HG03095 (cell line): ENCODE data around the gene ZAR1.

Experiments
- ATAC-seq: cut with Tn5 transposase; IDR thresholded peaks from one replicate; pipeline ENCODE4 v1.9.1; 2021; ENCODE audit warnings: moderate library complexity; ENCODE audit not compliant: unreplicated experiment

ZAR1 gene

DNA sequence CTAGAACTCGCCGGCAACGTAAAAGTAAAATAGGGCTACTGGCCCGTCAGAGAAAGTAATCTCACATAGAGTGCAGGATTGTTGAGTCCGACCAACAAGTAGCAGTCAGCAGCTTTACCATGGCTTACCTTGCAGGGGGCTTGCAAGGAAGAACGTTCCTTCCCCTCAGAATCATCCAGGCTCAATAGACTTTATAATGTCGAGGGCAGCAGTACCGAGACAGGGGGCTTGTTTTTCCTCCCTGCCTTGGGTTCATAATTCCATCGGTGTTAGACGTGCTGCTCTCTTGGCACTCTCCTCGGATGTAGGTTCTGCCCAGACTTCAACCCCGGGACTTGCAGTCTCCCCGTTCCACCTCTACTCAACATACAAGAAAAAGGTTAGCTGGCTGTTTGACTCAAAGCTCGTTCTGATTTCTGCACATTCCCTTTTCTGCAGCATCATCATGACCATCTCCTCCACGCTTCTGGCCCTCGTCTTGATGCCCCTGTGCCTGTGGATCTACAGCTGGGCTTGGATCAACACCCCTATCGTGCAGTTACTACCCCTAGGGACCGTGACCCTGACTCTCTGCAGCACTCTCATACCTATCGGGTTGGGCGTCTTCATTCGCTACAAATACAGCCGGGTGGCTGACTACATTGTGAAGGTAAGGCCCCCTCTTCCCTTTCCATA lies 5.4 kb upstream of the ZAR1 start:
- no peak for ATAC-seq

GRCh38 chr4:48489683-48490011 lies 405 bp upstream of the ZAR1 start:
- ATAC-seq = no peak

DNA sequence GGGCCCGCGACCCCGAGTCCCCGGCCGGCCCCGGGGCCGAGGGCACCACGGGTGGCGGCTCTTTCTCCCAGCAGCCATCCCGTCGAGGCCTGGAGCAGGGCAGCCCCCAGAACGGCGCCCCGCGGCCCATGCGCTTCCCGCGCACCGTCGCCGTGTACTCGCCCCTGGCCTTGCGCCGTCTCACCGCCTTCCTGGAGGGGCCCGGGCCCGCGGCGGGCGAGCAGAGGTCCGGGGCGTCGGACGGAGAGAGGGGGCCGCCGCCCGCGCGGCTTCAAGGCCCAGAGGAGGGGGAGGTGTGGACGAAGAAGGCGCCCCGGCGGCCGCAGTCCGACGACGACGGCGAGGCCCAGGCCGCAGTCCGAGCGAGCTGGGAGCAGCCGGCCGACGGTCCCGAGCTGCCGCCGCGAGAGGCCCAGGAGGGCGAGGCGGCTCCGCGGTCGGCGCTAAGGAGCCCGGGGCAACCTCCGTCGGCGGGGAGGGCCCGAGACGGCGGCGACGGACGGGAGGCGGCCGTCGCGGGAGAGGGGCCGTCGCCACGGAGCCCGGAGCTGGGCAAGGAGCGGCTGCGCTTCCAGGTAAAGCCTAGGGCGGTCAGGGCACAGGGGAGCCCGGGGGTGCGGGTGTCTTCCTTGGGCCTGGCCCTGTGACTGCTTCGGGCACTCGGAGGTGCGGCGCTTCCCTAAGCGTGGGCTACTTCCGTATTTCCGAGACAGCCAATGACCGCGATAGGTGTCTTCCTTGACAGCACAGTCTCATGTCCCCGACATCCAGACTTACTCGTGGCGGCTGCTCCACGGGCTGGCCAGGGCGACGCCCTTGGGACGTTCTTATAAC lies 845 bp downstream of the ZAR1 start:
- ATAC-seq = no peak

- ATAC-seq = no peak
Observed at GRCh38 chr4:48491514-48492176, 1.6 kb downstream of the ZAR1 start.

DNA sequence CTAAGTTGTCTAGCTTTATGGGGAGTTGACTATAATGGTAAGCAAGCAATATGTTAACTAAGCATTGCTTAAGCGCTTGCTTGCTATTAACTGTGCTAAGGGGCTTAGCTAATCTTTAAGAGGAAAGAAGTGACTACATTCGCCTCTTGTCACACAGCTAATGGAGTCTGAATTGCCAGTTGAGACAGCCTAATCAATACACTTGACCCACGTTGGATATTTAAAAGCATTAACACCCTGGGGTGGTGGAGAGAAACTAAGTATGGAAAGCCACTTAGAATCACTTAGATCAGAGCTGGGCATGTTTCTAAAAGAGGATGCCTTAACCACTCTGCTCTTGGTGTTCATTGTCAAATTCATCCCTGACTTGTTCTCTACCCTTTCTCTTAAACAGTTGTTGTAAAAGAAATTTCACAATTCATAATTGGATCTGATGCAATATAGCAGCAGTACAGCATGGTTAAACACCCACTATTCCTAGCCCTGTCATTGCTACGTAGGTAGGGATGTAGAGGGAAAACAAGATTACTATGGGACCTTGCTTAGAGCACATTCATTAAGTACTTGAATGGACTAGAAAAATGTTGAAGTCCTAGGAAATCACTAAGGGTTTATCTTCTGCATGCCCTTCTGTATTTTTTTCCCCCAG lies 3.5 kb downstream of the ZAR1 start:
- no peak for ATAC-seq

- no peak for ATAC-seq
Observed at GRCh38 chr4:48495941-48496340, 5.9 kb downstream of the ZAR1 start.

DNA sequence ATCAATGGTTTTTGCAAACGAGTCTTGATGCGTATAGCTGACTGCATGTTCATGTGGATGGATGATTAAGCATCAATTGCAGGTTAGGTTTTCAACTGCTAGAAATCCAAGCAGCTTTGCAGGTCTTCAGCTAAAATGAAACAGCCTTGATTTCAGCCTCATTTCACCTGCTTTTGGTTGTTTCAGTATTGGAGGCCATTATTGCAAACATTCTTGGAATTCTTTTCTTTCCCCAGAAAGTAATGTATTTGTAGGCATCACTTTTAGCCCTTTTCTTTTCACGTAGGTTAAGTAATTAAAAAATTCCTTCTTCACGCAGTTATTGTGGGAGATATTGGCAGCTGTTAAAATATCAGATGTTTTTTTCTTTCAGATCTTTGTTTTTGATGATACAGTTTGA lies 8.8 kb downstream of the ZAR1 start:
- no peak for ATAC-seq

- peak; percentile 83 for ATAC-seq
Observed at GRCh38 chr4:48499551-48500066, 9.6 kb downstream of the ZAR1 start.

- no peak for ATAC-seq
Observed at GRCh38 chr4:48503233-48504025, 13.4 kb downstream of the ZAR1 start.

GRCh38 chr4:48504026-48504330 lies 13.9 kb downstream of the ZAR1 start:
- no peak for ATAC-seq

DNA sequence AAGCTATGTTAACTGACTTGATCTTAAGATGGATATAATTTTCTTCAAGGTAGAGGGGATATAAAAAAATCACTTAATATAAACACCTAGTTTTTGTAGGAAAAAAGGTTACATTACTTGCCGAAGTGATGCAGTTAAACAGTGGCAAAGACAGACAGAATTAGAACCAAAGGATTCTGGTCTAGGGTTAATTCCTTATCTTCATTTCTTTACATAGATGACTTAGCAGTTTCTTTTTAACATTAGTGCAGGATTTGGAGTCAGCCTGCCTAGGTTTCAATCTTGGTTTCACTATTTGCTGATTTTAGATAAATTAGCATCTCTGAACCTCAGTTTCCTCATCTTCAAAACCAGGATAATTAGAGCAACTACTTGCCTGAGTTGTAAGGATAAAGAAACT lies 14.3 kb downstream of the ZAR1 start:
- no peak for ATAC-seq

DNA sequence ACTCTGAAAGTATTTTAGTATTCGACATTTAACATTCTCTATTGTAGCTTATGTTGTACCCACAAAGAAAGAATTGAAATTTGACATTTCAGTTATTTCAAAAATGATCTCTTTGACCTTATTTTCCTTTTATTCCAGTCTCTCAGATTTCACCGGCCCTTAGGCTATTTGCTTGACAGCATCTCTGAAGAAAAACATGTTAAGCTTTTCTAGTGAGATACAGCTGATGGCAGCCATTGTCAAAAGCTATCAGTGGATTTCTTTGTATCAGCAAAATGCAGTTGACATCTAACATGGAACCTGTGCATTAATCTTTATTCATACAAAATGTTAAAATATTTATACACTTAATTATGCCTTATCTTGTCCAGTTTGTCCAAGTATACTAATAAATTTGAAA lies 16.7 kb downstream of the ZAR1 start:
- ATAC-seq = no peak

DNA sequence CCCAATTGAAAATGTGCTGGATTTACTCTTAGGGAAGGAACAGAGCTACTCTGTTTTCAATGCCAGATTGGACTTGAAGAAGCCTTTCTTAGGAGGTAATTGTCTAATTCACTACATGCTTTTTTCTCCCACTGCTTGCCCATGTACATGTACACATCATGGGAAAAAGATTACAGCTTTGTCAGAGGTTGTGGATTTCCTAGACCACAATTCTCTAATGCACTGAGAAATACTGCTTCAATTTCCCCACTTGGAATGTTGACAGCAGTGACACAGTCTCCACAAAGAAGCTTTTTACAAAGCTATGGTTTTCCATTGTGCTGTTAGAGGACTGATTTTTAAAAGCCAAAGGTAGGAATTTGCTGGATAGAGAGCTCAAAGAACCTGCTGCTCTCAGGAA lies 19.5 kb downstream of the ZAR1 start:
- ATAC-seq = no peak

DNA sequence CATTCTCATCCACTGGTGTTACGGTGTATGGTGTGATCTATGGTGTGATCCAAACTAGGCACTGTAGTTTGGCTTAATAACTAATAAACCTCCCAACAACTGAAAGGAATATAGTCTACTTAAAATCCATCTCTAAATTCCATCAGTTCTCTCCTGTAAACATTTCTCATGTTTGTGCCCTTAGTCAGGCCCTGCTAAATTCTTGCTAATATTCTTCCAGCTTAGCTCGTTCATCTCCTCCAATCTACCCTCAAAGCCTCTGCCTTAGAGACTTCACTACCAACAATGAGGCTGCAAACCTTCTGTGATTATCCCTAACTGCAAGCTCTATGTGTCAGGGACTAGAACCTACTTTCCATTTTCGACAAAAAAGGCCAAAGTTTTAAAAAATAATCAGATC lies 28.1 kb downstream of the ZAR1 start:
- ATAC-seq = no peak

DNA sequence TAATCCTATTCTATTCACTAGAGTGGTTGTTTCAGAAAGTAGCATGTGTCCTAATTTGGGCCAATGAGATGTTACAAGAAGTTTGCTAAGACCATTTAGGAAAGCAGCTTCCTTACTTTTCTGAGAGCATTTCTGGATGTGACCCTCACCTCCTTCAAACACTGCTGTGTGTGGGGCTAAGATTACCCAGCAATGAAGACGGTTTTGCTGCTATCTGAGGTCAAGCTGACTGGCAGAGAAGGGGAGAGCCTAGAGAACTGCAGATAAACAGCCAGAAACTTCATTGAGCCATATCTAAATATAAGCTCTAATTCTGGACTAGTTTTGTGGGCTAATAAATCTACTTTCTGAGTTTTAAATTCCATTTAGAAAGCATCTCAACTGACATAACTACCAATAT lies 36.4 kb downstream of the ZAR1 start:
- ATAC-seq = no peak

DNA sequence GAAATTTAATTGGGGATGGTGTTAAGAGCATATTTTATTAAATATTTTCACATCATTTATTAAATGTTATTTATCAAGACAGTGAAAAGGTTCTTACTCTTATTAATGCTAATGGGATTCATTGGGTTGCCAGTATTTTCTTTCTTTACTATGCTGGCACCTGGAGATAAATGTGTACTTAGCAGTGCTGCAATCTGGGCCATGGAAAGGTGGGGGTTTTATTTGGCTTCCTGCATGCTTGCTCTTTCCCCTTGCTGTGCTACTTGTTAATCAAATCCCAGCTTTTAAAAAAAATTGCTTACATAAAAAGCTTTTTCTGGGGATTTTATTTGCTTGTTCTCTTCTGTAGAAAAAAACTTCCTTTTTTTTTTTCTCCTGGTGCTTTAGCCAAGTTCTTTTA lies 48.3 kb downstream of the ZAR1 start:
- ATAC-seq = no peak

GRCh38 chr4:48539597-48539996 lies 49.5 kb downstream of the ZAR1 start:
- ATAC-seq = no peak

DNA sequence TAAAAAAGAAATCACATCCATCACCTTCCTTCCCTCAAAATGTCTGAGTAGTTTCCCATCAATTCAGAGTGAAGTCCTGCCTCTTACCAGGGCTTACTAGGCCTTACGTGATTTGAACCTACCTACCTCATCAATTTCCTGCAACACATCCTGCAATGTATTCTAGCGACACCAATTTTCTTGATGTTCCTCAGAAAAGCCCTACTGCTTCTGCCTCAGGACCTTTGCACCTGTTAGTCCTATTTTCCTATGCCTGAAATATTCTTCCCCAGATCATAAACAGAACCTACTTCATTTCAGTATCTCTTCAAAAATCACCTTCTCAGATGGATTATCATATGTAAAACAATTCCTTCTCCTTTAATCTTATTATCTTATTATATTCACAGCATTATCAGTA lies 52.8 kb downstream of the ZAR1 start:
- ATAC-seq = no peak

GRCh38 chr4:48543796-48544195 lies 53.7 kb downstream of the ZAR1 start:
- ATAC-seq = no peak
